Mucosa of stomach (tissue), 1 donor: Measurements from ENCODE around the gene CSF3R.
A peak's percentile ranks its signal among the peaks of the same experiment; 100 is the strongest.

Experiments used
- H3K27me3 ChIP-seq: one replicate; pipeline ENCODE4 v1.7.0; 2013; ENCODE audit warnings: mild to moderate bottlenecking, low read length; ENCODE audit not compliant: control insufficient read depth, insufficient read depth
- H3K36me3 ChIP-seq: one replicate; pipeline ENCODE4 v1.7.0; 2013; ENCODE audit warnings: low read length; ENCODE audit not compliant: control insufficient read depth, insufficient read depth
- H3K4me1 ChIP-seq: one replicate; pipeline ENCODE4 v1.7.0; 2013; ENCODE audit warnings: mild to moderate bottlenecking, low read length; ENCODE audit not compliant: control insufficient read depth, insufficient read depth
- H3K4me3 ChIP-seq: one replicate; pipeline ENCODE4 v1.7.0; 2013; ENCODE audit warnings: low read length
- H3K9ac ChIP-seq: one replicate; pipeline ENCODE4 v1.7.0; 2013; ENCODE audit warnings: mild to moderate bottlenecking, low read length, moderate library complexity
- H3K9me3 ChIP-seq: one replicate; pipeline ENCODE4 v1.7.0; 2013; ENCODE audit warnings: mild to moderate bottlenecking, low read length, moderate library complexity; ENCODE audit not compliant: control insufficient read depth
- donor health status: Pancreatic carcinoma.

Gene CSF3R

DNA sequence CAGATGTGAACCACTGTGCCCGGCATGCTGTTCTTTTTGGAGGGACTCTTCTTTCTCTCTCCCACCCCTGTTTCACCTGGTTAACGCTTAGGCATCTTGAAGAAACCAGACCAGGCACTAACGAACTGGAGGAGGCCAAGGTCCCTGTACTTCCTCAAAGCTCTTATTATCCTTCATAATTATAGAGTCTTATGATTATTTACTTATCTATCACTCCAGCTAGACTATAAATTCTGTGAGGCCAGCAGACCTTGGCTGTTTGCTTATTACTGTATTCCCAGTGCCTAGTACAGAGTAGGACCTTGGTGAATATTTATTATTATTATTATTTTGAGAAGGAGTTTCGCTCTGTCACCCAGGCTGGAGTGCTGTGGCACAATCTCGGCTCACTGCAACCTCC is 5.8 kb downstream of the CSF3R start:
- Histone ChIP-seq H3K9ac (no peak overlapping the region), H3K9me3 (no peaks in the 10 kb centered on the region), H3K27me3 (peaks cover 11% of the 10 kb centered on the region), H3K36me3 (no peaks in the 10 kb centered on the region), H3K4me1 (no peaks in the 10 kb centered on the region), H3K4me3 (no peak overlapping the region)

DNA sequence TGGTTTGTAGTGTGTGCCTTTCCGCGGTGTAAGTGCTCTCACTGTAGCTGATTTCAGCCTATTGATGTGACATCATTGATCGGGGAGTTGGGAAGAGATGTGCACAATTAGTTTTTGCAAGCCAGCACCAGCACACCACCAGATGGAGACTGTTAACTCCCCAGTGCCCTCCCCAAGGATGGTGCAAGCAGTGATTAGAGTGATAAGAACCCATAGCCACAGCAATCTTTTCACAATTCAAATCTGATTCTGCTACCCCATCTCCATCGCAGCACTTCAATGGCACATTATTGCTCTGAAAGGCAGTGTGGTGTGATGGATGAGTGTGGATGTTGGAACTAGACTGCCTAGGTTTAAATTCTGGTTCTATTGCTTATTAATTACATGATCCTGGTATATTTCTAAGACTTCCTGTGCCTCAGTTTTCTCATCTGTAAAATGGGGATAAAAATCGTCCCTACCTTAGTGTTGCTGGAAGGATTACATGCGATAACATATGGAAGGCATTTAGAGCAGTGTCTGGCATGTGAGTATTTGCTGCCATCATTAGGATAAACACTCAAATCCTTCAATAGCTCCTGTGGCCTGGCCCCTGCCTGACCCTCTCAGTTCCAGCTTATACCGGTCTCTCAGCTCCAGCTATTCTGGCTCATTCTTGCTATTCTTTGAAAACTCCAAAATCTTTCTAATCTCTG is 6.7 kb downstream of the CSF3R start:
- H3K9ac ChIP-seq, result no peak overlapping the region
- H3K9me3 ChIP-seq, result no peaks in the 10 kb centered on the region
- H3K4me3 ChIP-seq, result no peak overlapping the region
- no peaks in the 10 kb centered on the region for H3K4me1 ChIP-seq
- H3K27me3 ChIP-seq, result peaks cover 11% of the 10 kb centered on the region
- no peaks in the 10 kb centered on the region for H3K36me3 ChIP-seq

DNA sequence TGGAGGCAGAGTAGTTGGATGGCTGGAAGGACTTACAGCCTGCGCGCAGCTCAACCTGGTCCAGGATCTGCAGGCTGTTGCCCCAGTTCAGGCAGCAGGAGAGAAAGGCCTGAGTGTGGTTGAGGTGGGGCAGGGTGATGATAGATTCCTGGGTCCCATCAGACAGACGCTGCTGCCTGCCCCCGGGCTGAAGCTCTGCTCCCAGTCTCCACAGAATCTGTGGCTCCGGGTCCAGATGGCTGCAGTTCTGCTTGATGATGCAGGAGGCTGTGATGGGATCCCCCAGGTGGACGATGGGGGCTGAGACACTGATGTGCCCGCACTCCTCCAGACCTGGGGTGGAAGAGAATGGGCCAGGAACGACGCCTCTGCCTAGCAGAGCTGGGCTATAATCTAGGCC is 7.4 kb downstream of the CSF3R start:
- peaks cover 6% of the 10 kb centered on the region for H3K27me3 ChIP-seq
- H3K9me3 ChIP-seq, result no peaks in the 10 kb centered on the region
- H3K4me1 ChIP-seq, result no peaks in the 10 kb centered on the region
- no peaks in the 10 kb centered on the region for H3K36me3 ChIP-seq
- H3K4me3 ChIP-seq, result no peak overlapping the region
- no peak overlapping the region for H3K9ac ChIP-seq

- Histone ChIP-seq H3K36me3 (no peaks in the 10 kb centered on the region), H3K9me3 (no peaks in the 10 kb centered on the region), H3K4me3 (no peak overlapping the region), H3K9ac (no peak overlapping the region), H3K27me3 (no peaks in the 10 kb centered on the region), H3K4me1 (no peaks in the 10 kb centered on the region)
Measured at GRCh38 chr1:36472656-36473055, 10.1 kb downstream of the CSF3R start.

DNA sequence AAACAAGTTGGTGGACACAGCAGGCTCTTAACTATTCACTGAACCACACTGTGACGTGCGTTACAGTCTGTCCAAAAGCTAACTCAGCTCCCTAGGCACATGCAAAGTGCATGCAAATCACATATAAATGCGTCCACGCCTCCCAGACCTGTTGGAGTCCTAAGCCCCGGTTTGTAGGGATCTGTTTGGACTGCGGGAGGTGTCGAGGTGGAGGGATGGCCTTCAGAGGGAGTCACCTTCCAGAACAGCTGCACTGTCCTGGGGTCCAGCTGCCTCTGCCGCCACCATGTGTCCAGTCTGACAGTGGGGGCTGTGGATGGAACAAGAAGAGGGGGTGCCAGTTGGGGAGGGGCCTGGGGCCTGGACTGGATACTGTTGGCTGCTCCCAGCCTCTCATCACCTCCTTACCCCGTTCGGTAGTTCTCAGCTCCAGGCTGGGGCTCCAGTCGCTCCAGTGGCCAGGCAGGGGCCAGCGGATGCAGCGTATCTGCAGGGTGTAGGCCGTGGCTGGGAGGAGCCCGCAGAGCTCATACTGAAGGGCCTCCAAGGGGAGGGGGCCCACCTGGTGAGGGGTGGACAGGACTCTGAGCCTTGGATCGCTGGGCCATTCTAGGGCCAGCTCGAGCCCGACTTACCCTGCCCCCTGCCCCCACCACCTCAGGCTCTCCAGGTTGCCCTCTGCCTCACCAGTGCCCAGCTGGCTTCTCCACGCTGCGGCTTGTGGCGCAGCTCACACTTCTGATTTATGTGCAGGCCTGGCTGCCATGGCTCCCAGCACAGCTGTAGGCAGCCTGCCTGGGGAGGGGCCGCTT is 10.7 kb downstream of the CSF3R start:
- Histone ChIP-seq H3K27me3 (no peaks in the 10 kb centered on the region), H3K36me3 (no peaks in the 10 kb centered on the region), H3K9me3 (no peaks in the 10 kb centered on the region), H3K4me1 (no peaks in the 10 kb centered on the region), H3K4me3 (no peak overlapping the region), H3K9ac (no peak overlapping the region)

DNA sequence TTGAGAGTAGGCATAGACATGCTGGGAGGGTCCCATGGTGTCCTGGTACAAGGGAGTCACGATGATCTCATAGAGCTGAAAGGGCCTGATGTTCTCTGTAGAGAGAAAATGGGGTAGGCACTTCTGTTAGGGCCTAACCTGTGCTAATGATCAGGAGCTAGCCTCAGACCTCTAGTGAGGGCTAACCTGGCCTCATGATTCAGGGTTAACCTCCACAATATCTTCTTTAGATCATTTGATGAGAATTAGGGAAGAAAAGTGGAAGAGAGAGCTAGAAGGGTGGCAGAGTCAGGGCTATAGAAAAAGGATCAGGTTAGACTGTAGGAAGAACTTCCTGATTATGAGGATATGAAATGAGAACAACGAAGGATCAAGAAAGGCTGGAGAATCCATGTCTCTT is 13.6 kb downstream of the CSF3R start:
- H3K4me1 ChIP-seq, result peaks cover 9% of the 10 kb centered on the region
- no peaks in the 10 kb centered on the region for H3K9me3 ChIP-seq
- H3K36me3 ChIP-seq, result no peaks in the 10 kb centered on the region
- no peaks in the 10 kb centered on the region for H3K27me3 ChIP-seq
- H3K9ac ChIP-seq, result no peak overlapping the region
- no peak overlapping the region for H3K4me3 ChIP-seq

- no peaks in the 10 kb centered on the region for H3K27me3 ChIP-seq
- H3K36me3 ChIP-seq, result no peaks in the 10 kb centered on the region
Measured at GRCh38 chr1:36467700-36468455, 14.8 kb downstream of the CSF3R start.

GRCh38 chr1:36467027-36467410 is 15.7 kb downstream of the CSF3R start:
- Histone ChIP-seq H3K27me3 (no peaks in the 10 kb centered on the region), H3K4me1 (peaks cover 9% of the 10 kb centered on the region), H3K4me3 (no peak overlapping the region), H3K36me3 (no peaks in the 10 kb centered on the region), H3K9ac (no peak overlapping the region), H3K9me3 (no peaks in the 10 kb centered on the region)

More at GRCh38 chr1:36467700-36468455, 14.8 kb downstream of the CSF3R start:
- Histone ChIP-seq H3K9ac (no peak overlapping the region), H3K9me3 (no peaks in the 10 kb centered on the region), H3K4me3 (no peak overlapping the region), H3K4me1 (peaks cover 9% of the 10 kb centered on the region)

- H3K27me3 ChIP-seq, result no peaks in the 10 kb centered on the region
Measured at GRCh38 chr1:36466370-36467026, 16.2 kb downstream of the CSF3R start.

DNA sequence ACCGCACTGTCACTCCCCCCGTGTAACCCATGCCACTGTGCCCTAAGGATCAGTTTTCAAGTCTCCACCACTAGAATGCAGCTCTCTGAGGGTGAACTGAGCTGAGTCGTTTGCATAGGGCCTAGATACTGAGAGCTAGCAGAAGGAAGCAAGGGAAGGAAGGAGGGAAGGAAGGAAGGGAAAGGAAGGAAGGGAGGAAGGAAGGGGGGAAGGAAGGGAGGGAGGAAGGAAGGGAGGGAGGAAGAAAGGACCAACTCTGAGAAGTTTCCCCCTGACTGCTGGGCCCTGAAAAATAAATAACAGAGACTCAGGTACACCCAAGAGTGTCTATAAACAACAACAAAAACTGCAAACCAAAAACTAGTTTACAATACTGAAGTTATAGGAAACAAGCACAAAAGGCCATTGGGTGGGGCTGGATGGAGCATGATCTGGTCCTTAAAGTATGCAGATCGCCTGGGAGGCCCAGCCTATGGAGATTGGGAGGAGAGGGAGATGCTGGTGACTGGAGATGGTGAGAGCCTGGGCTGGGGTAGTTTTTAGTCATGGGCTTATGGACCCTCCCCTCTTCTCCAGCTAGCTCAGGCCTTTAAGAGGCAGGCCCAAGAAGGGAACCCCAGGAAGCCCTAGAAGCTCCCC is 16.9 kb downstream of the CSF3R start:
- Histone ChIP-seq H3K36me3 (peaks cover 2% of the 10 kb centered on the region), H3K4me3 (no peak overlapping the region), H3K27me3 (no peaks in the 10 kb centered on the region), H3K4me1 (peaks cover 9% of the 10 kb centered on the region), H3K9me3 (no peaks in the 10 kb centered on the region), H3K9ac (no peak overlapping the region)

More at GRCh38 chr1:36466370-36467026, 16.2 kb downstream of the CSF3R start:
- Histone ChIP-seq H3K4me3 (no peak overlapping the region), H3K9me3 (no peaks in the 10 kb centered on the region), H3K36me3 (no peaks in the 10 kb centered on the region), H3K4me1 (peaks cover 9% of the 10 kb centered on the region), H3K9ac (no peak overlapping the region)

GRCh38 chr1:36464605-36465393 is 17.9 kb downstream of the CSF3R start:
- Histone ChIP-seq H3K27me3 (no peaks in the 10 kb centered on the region), H3K36me3 (peaks cover 9% of the 10 kb centered on the region), H3K4me1 (peaks cover 9% of the 10 kb centered on the region), H3K4me3 (peak overlapping the region; percentile 62), H3K9me3 (no peaks in the 10 kb centered on the region), H3K9ac (peak overlapping the region; percentile 76)
